CD14-positive monocyte (primary cell): ENCODE measurements around the gene PRLR. TPM values are rescaled to one million over a fixed set of nuclear protein-coding genes. Genes with fewer than 3 reads are reported as not detected.

Experiments
- DNase-seq, 3 donors: peaks; one replicate each; pipeline ENCODE4 v3.0.0-alpha.2; 2011 to 2022
- H2AFZ ChIP-seq: 2 replicates; pipeline ENCODE4 v1.6.0; 2012; ENCODE audit warnings: mild to moderate bottlenecking, low read depth, low read length, inconsistent platforms; ENCODE audit not compliant: insufficient read depth, poor library complexity, severe bottlenecking
- H3K27ac ChIP-seq, 2 donors: 1 replicate in 1 of 2; 2 replicates in 1 of 2; pipeline ENCODE4 v1.5.1; 2012 to 2013; ENCODE audit warnings: low read length in 2 of 2, control low read depth in 1 of 2, inconsistent platforms in 1 of 2, low read depth in 1 of 2, mild to moderate bottlenecking in 1 of 2
- H3K27me3 ChIP-seq, 2 donors: one replicate each; pipeline versions ENCODE4 v1.6.0 to v1.6.1; 2011 to 2013; ENCODE audit warnings: low read length in 2 of 2; ENCODE audit not compliant: control insufficient read depth in 2 of 2, insufficient read depth in 2 of 2
- H3K36me3 ChIP-seq, 2 donors: replicated peaks in 1 of 2; 1 replicate in 1 of 2; 2 replicates in 1 of 2; pipeline versions ENCODE4 v1.5.1 to v1.6.1; 2012 to 2013; ENCODE audit warnings: low read length in 2 of 2, control low read depth in 1 of 2, inconsistent platforms in 1 of 2, mild to moderate bottlenecking in 1 of 2; ENCODE audit not compliant: insufficient read depth in 2 of 2, control insufficient read depth in 1 of 2
- H3K4me1 ChIP-seq, 2 donors: 1 replicate in 1 of 2; 2 replicates in 1 of 2; pipeline versions ENCODE4 v1.5.1 to v1.6.1; 2012 to 2013; ENCODE audit warnings: low read length in 2 of 2, control low read depth in 1 of 2, inconsistent platforms in 1 of 2, mild to moderate bottlenecking in 1 of 2, moderate library complexity in 1 of 2; ENCODE audit not compliant: insufficient read depth in 2 of 2, control insufficient read depth in 1 of 2
- H3K4me2 ChIP-seq: replicated peaks from 2 replicates; pipeline ENCODE3; 2012; ENCODE audit warnings: low read length, moderate library complexity, mild to moderate bottlenecking; ENCODE audit not compliant: poor library complexity, severe bottlenecking; ENCODE audit errors: extremely low read depth
- H3K4me3 ChIP-seq, 3 experiments: fragments of 200-600 bp in 1 of 3; sonication (generic) in 1 of 3; replicated peaks in 1 of 3; 1 replicate in 2 of 3; 2 replicates in 1 of 3; pipeline ENCODE4 v1.5.1; 2011 to 2013; ENCODE audit warnings: low read length in 3 of 3, mild to moderate bottlenecking in 3 of 3, control low read depth in 2 of 3, low read depth in 2 of 3, inconsistent platforms in 1 of 3, moderate library complexity in 1 of 3
- H3K79me2 ChIP-seq: 2 replicates; pipeline ENCODE4 v1.6.0; 2012; ENCODE audit warnings: mild to moderate bottlenecking, control low read depth, inconsistent platforms, low read length, moderate library complexity; ENCODE audit not compliant: insufficient read depth
- H3K9ac ChIP-seq: 2 replicates; pipeline ENCODE4 v1.6.0; 2017; ENCODE audit warnings: low read length, mild to moderate bottlenecking; ENCODE audit not compliant: insufficient read depth, poor library complexity, severe bottlenecking
- H3K9me3 ChIP-seq, 2 donors: replicated peaks in 1 of 2; 1 replicate in 1 of 2; 2 replicates in 1 of 2; pipeline versions ENCODE4 v1.5.1 to v1.6.1; 2012 to 2013; ENCODE audit warnings: low read length in 2 of 2, control low read depth in 1 of 2; ENCODE audit not compliant: control insufficient read depth in 1 of 2, insufficient read depth in 1 of 2
- H4K20me1 ChIP-seq: 2 replicates; pipeline ENCODE4 v1.6.0; 2012; ENCODE audit warnings: mild to moderate bottlenecking, low read length, control low read depth, moderate library complexity; ENCODE audit not compliant: insufficient read depth
- H3K27ac Mint-ChIP-seq, 7 donors: one replicate each; pipeline ENCODE4 v1.8.0; 2020; ENCODE audit warnings: mild to moderate bottlenecking in 7 of 7, mixed read lengths in 7 of 7, moderate library complexity in 6 of 7, inconsistent platforms in 2 of 7
- H3K27me3 Mint-ChIP-seq, 3 donors: one replicate each; pipeline ENCODE4 v1.8.0; 2021 to 2022; ENCODE audit warnings: low read depth in 3 of 3, mild to moderate bottlenecking in 3 of 3, mixed read lengths in 3 of 3, moderate library complexity in 3 of 3, inconsistent platforms in 1 of 3
- H3K36me3 Mint-ChIP-seq, 2 donors: one replicate each; pipeline ENCODE4 v1.8.0; 2020; ENCODE audit warnings: mixed read lengths in 2 of 2, inconsistent platforms in 1 of 2, mild to moderate bottlenecking in 1 of 2
- H3K4me1 Mint-ChIP-seq: one replicate; pipeline ENCODE4 v1.8.0; 2020; ENCODE audit warnings: mild to moderate bottlenecking, mixed read lengths
- H3K4me3 Mint-ChIP-seq, 2 donors: one replicate each; pipeline ENCODE4 v1.8.0; 2020; ENCODE audit warnings: mild to moderate bottlenecking in 2 of 2, mixed read lengths in 2 of 2, moderate library complexity in 1 of 2
- H3K9me3 Mint-ChIP-seq, 7 donors: one replicate each; pipeline ENCODE4 v1.8.0; 2020 to 2022; ENCODE audit warnings: mixed read lengths in 7 of 7, mild to moderate bottlenecking in 6 of 7, moderate library complexity in 6 of 7, inconsistent platforms in 2 of 7
- CTCF ChIP-seq: fragments of 200-600 bp; IDR thresholded peaks from one replicate; pipeline ENCODE4 v1.8.0; 2022; ENCODE audit warnings: antibody characterized with exemption, mild to moderate bottlenecking
- WGBS: methylation state at CpG from one replicate; pipeline ENCODE4 v1.1.5; 2013; ENCODE audit warnings: missing lambda C conversion rate; ENCODE audit not compliant: insufficient coverage; 5-methylcytosine and 5-hydroxymethylcytosine counted together
- intact Hi-C, 2 donors: fragments of 100-400 bp; cut with micrococcal nuclease; formaldehyde crosslinking; loops; one replicate each; pipeline versions ENCODE4 v1.15.0 to v1.15.1; 2023
- polyA plus RNA-seq, 3 donors: library from polyadenylated mRNA; depleted of rRNA in 1 of 3; unstranded in 2 of 3; stranded (reverse) in 1 of 3; fragments of 300-500 nt in 2 of 3; fragments of >200 nt in 1 of 3; fragmentation: Illumina TruSeq in 2 of 3; gene quantifications; 1 replicate in 2 of 3; 2 replicates in 1 of 3; pipeline ENCODE4 v1.2.3, GENCODE V29; 2012 to 2021

The PRLR gene
- polyA plus RNA-seq, 3 donors, result 0.12 to 1.7 (median 0.88) TPM

DNA sequence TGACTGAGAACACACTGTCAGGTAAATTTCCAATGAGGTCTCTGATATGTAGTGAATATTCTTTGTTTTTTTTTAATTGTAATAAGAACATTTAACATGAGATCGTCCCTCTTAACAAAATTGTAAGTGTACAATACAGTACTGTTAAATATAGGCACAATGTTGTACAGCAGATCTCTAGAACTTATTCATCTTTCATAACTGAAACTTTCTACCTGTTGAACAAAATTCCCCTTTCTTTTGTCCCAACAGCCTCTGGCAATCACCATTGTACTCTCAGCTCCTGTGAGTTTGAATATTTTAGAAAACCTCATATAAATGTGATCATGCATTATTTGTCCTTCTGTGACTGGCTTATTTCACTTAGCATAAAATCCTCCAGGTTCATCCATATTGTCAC lies 10.6 kb upstream of the PRLR start:
- no peaks in the 10 kb centered on the region for H3K9me3 ChIP-seq
- no peaks in the 10 kb centered on the region for H3K4me1 ChIP-seq
- intact Hi-C loops, result no loop called here
- Mint-ChIP-seq H3K9me3 (peaks cover 0 to 5% (median 0%) of the 10 kb centered on the region in 7 donors), H3K27me3 (peaks cover 2 to 7% (median 5%) of the 10 kb centered on the region in 3 donors), H3K27ac (no peak overlapping the region), H3K36me3 (no peaks in the 10 kb centered on the region), H3K4me1 (no peaks in the 10 kb centered on the region), H3K4me3 (no peak overlapping the region)
- WGBS, result no CpG with 5 or more reads among the region's 1 CpG
- H3K9ac ChIP-seq, result no peak overlapping the region
- no peak overlapping the region for H3K4me2 ChIP-seq
- H4K20me1 ChIP-seq, result no peaks in the 10 kb centered on the region
- H2AFZ ChIP-seq, result no peak overlapping the region
- no peak for TF ChIP-seq CTCF
- H3K4me3 ChIP-seq, result no peak overlapping the region
- DNase-seq, result no peak
- H3K27ac ChIP-seq, result no peak overlapping the region
- no peaks in the 10 kb centered on the region for H3K79me2 ChIP-seq
- H3K27me3 ChIP-seq, result no peaks in the 10 kb centered on the region
- H3K36me3 ChIP-seq, result no peaks in the 10 kb centered on the region

GRCh38 chr5:35239911-35240610 lies 9.8 kb upstream of the PRLR start:
- Histone ChIP-seq H3K4me1 (no peaks in the 10 kb centered on the region), H3K27ac (no peak overlapping the region)
- H3K27me3 Mint-ChIP-seq, result peaks cover 2 to 7% (median 5%) of the 10 kb centered on the region in 3 donors

More at GRCh38 chr5:35239911-35240610, 9.8 kb upstream of the PRLR start:
- no peaks in the 10 kb centered on the region for H3K4me1 Mint-ChIP-seq
- no peaks in the 10 kb centered on the region for H3K27me3 ChIP-seq
- H3K9ac ChIP-seq, result no peak overlapping the region
- H3K4me3 ChIP-seq, result no peak overlapping the region
- H3K36me3 ChIP-seq, result no peaks in the 10 kb centered on the region
- no peaks in the 10 kb centered on the region for H3K79me2 ChIP-seq
- H3K36me3 Mint-ChIP-seq, result no peaks in the 10 kb centered on the region
- H3K9me3 ChIP-seq, result no peaks in the 10 kb centered on the region
- no peak for DNase-seq
- H2AFZ ChIP-seq, result no peak overlapping the region
- H4K20me1 ChIP-seq, result no peaks in the 10 kb centered on the region
- H3K4me2 ChIP-seq, result no peak overlapping the region
- H3K4me3 Mint-ChIP-seq, result no peak overlapping the region
- peaks cover 0 to 8% (median 0%) of the 10 kb centered on the region in 7 donors for H3K9me3 Mint-ChIP-seq
- intact Hi-C loops, result no loop called here
- no peak overlapping the region for H3K27ac Mint-ChIP-seq
- no peak for TF ChIP-seq CTCF
- no CpG with 5 or more reads among the region's 2 CpGs for WGBS
